ENCODE data around the gene STXBP6.

DNA sequence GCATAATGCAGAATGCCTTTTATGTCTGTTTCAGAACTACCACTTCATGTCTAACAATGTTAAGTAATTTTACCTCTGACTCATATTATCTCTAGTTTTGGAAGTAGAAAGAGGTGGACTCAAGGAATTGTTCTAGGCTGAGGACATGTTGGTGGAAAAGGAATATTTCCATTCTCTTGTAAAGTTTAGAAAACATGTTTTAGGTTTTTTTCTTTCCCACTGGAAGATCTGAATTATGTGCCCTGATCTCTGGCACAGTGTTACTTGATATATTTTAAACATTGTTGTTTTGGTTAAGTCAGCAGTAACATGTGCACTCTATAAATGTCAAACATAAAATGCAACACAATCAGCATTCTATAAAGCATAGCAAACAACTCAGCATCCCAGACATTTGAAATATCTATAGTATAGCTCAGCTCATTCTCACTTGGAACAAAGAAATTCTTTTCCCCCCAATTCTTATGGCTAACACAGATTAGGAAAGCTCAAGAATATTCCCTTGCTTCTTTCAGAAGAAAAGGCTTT, 202.3 kb downstream of the STXBP6 start:
- TF ChIP-seq, protein P1, sequence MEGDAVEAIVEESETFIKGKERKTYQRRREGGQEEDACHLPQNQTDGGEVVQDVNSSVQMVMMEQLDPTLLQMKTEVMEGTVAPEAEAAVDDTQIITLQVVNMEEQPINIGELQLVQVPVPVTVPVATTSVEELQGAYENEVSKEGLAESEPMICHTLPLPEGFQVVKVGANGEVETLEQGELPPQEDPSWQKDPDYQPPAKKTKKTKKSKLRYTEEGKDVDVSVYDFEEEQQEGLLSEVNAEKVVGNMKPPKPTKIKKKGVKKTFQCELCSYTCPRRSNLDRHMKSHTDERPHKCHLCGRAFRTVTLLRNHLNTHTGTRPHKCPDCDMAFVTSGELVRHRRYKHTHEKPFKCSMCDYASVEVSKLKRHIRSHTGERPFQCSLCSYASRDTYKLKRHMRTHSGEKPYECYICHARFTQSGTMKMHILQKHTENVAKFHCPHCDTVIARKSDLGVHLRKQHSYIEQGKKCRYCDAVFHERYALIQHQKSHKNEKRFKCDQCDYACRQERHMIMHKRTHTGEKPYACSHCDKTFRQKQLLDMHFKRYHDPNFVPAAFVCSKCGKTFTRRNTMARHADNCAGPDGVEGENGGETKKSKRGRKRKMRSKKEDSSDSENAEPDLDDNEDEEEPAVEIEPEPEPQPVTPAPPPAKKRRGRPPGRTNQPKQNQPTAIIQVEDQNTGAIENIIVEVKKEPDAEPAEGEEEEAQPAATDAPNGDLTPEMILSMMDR (IDR thresholded peaks at IDR 0.05): no peak
- TF ChIP-seq POLR2A (IDR thresholded peaks at IDR 0.05): no peak
